Natural killer cell treated with Interleukin-12 subunit alpha and Interleukin-12 subunit beta and Interleukin-15 and Interleukin-18, amount 100 ng/mL, for 72 hours (primary cell): ENCODE measurements around the gene ATP9B. TPM values are rescaled to one million over a fixed set of nuclear protein-coding genes. Genes with fewer than 3 reads are reported as not detected.
A peak's percentile ranks its signal among the peaks of the same experiment; 100 is the strongest.
"Not testable (repeated sequence)": the region's sequence is repeated elsewhere in the genome, so short reads cannot be mapped to it uniquely, and the experiment has no call there.

ENCODE experiments used
- ATAC-seq, 2 donors: fragments of 150-1000 bp; cut with Tn5 transposase in 1 of 2; sonication (Bioruptor Pico), chemical (Tn5 transposase) in 1 of 2; 2 replicates each; pipeline ENCODE4 v1.10.0; 2021
- DNase-seq: peaks from one replicate; pipeline ENCODE4 v3.0.0; 2022; ENCODE audit warnings: low spot score
- H3K27ac Mint-ChIP-seq, 2 donors: 1 replicate in 1 of 2; 2 replicates in 1 of 2; pipeline ENCODE4 v1.8.0; 2022; ENCODE audit warnings: mixed read lengths in 2 of 2, mild to moderate bottlenecking in 1 of 2, moderate library complexity in 1 of 2
- H3K27me3 Mint-ChIP-seq, 2 donors: 1 replicate in 1 of 2; 2 replicates in 1 of 2; pipeline ENCODE4 v1.8.0; 2022; ENCODE audit warnings: mixed read lengths in 2 of 2
- H3K36me3 Mint-ChIP-seq: one replicate; pipeline ENCODE4 v1.8.0; 2022; ENCODE audit warnings: mixed read lengths
- H3K4me1 Mint-ChIP-seq, 2 donors: 1 replicate in 1 of 2; 2 replicates in 1 of 2; pipeline ENCODE4 v1.8.0; 2022; ENCODE audit warnings: low read depth in 2 of 2, mixed read lengths in 2 of 2, mild to moderate bottlenecking in 1 of 2
- H3K4me3 Mint-ChIP-seq: one replicate; pipeline ENCODE4 v1.8.0; 2022; ENCODE audit warnings: mixed read lengths
- H3K9me3 Mint-ChIP-seq: 2 replicates; pipeline ENCODE4 v1.8.0; 2022; ENCODE audit warnings: mixed read lengths
- total RNA-seq, 2 donors: library from RNA; stranded (reverse); gene quantifications; one replicate each; pipeline ENCODE4 v1.2.3, GENCODE V29; 2022

ATP9B gene
- total RNA-seq, 2 donors from 2014 or later = 36.8 to 59.6 TPM

- Mint-ChIP-seq H3K4me3 (no peak overlapping the region), H3K27ac (no peak overlapping the region), H3K27me3 (peaks cover 19 to 29% of the 10 kb centered on the region in 2 donors), H3K9me3 (no peaks in the 10 kb centered on the region), H3K36me3 (no peaks in the 10 kb centered on the region), H3K4me1 (no peaks in the 10 kb centered on the region)
- peak in 1 of 2 donors; percentile 32 for ATAC-seq
- DNase-seq = no peak
Measured at GRCh38 chr18:79056827-79057367, 12.3 kb upstream of the ATP9B start.

DNA sequence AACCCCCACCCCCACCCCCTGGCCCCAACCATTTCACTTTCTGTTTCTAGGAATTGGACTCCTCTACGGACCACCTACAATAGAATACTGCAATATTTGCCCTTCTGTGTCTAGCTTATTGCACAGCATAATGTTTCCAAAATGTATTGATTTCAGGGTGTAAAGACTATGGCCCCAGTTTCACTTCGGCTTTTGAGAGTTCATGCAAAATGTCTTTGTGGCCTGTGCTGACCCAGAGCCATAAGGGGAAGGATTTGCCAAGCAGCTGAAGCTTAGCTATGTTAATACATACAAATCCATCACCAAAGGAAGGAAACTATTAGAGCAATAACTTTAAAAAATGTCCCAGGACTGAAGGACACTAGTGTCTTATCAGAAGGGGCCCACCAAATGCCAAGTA, 11.2 kb upstream of the ATP9B start:
- H3K4me3 Mint-ChIP-seq = no peak overlapping the region
- peaks cover 9 to 25% of the 10 kb centered on the region in 2 donors for H3K27me3 Mint-ChIP-seq
- no peaks in the 10 kb centered on the region for H3K4me1 Mint-ChIP-seq
- DNase-seq (no peak), ATAC-seq (no peak)
- no peak overlapping the region for H3K27ac Mint-ChIP-seq
- H3K36me3 Mint-ChIP-seq = no peaks in the 10 kb centered on the region
- H3K9me3 Mint-ChIP-seq = no peaks in the 10 kb centered on the region

DNA sequence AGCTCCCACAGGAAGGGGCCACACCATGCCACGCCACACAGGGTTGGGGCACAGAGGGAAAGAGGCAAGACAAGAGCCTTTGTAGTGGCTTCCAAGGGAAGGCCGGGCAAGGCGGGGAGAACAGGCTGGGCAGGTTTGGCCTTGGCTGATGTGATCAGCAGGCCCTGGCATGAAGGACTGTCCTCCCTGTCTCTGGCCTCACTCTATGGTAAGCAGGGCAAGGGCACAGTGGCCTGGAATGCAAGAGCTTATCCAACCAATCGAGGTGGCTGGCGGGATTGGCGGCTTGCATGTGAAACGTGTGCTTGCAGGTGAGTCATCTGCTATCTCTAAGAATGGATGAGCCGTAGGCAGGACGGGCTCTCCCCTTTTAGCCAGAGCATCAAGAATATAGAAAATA, 6.4 kb upstream of the ATP9B start:
- no peak for DNase-seq
- no peak for ATAC-seq
- no peak overlapping the region for H3K4me3 Mint-ChIP-seq
- H3K27ac Mint-ChIP-seq = no peak overlapping the region
- peaks cover 21 to 23% of the 10 kb centered on the region in 2 donors for H3K27me3 Mint-ChIP-seq
- peaks cover 23% of the 10 kb centered on the region for H3K9me3 Mint-ChIP-seq
- H3K36me3 Mint-ChIP-seq = peaks cover 25% of the 10 kb centered on the region
- H3K4me1 Mint-ChIP-seq = peaks cover 23 to 24% of the 10 kb centered on the region in 2 donors

DNA sequence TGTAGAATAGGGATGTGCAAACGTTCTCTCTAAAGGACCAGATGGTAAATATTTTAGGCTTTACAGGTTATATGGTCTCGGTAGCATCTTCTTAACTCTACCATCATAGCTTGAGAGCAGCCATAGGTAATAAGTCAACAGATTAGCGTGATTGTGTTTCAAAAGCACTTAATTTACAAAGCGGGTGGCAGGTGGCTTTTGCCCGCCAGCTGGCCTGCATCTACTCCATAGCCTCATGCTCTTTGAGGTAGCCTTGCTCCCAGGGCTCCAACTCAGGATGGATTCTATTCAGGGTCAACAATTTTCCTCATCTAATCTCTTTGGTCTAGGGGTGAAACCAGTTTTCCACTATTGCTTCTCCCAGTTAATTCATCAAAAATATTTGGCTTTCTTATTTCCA, 5.0 kb upstream of the ATP9B start:
- Mint-ChIP-seq H3K27me3 (peaks cover 18 to 23% of the 10 kb centered on the region in 2 donors), H3K4me1 (peaks cover 26 to 31% of the 10 kb centered on the region in 2 donors), H3K9me3 (peaks cover 23% of the 10 kb centered on the region), H3K4me3 (no peak overlapping the region), H3K27ac (no peak overlapping the region), H3K36me3 (peaks cover 26% of the 10 kb centered on the region)
- no peak for DNase-seq
- no peak for ATAC-seq

GRCh38 chr18:79065802-79066201, 3.4 kb upstream of the ATP9B start:
- Mint-ChIP-seq H3K4me3 (peak overlapping the region; percentile 82), H3K27ac (peak overlapping the region in 1 of 2 donors; percentile 92), H3K27me3 (peaks cover 12 to 23% of the 10 kb centered on the region in 2 donors), H3K9me3 (peaks cover 23% of the 10 kb centered on the region), H3K4me1 (peaks cover 29 to 43% of the 10 kb centered on the region in 2 donors), H3K36me3 (peaks cover 26% of the 10 kb centered on the region)
- ATAC-seq (no peak), DNase-seq (no peak)

GRCh38 chr18:79067611-79068010, 1.6 kb upstream of the ATP9B start:
- H3K27ac Mint-ChIP-seq = peak overlapping the region; percentile 47 to 92
- DNase-seq = no peak
- peaks cover 23% of the 10 kb centered on the region for H3K9me3 Mint-ChIP-seq
- no peak for ATAC-seq
- H3K27me3 Mint-ChIP-seq = peaks cover 10 to 23% of the 10 kb centered on the region in 2 donors
- peak overlapping the region; percentile 82 for H3K4me3 Mint-ChIP-seq
- H3K4me1 Mint-ChIP-seq = peaks cover 38 to 53% of the 10 kb centered on the region in 2 donors
- peaks cover 31% of the 10 kb centered on the region for H3K36me3 Mint-ChIP-seq

DNA sequence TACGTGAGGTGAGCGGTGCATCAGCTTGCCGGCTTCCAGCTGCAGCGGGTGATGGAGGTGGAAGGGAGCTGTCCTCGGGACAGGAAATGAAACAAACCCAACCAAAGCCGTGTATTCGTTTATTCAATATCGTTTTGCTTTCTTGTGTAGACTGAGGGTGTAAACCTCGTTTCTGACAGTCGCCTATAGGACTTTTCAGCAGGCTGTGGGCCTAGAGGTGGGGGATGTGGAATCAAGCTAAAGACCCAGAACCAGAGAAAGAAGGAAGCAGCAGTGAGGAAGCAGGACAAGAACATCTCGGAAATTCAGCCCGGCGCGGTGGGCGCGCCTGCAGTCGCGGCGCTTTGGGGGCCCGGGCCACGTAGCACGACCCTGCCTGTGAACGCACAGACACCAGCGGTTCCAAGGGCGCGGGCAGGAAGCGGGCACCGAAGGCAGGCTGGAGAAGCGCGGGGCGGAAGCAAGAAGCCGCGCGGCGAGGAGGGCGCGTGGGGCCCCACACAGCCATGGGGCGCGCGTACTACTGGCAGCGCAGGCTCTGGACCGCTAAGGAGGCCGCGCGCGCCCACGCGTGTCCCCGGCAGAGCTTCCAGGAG, 755 bp upstream of the ATP9B start:
- peak in 1 of 2 donors; percentile 57 for ATAC-seq
- Mint-ChIP-seq H3K4me3 (peak overlapping the region; percentile 82), H3K36me3 (peaks cover 31% of the 10 kb centered on the region), H3K9me3 (peaks cover 23% of the 10 kb centered on the region), H3K27me3 (peaks cover 10 to 23% of the 10 kb centered on the region in 2 donors), H3K4me1 (peaks cover 38 to 53% of the 10 kb centered on the region in 2 donors), H3K27ac (peak overlapping the region; percentile 47 to 92)
- no peak for DNase-seq

GRCh38 chr18:79069717-79070151, 540 bp downstream of the ATP9B start:
- Mint-ChIP-seq H3K4me3 (peak overlapping the region; percentile 91), H3K27ac (peak overlapping the region; percentile 82 to 92), H3K9me3 (peaks cover 23% of the 10 kb centered on the region), H3K4me1 (peaks cover 44 to 62% of the 10 kb centered on the region in 2 donors), H3K36me3 (peaks cover 37% of the 10 kb centered on the region), H3K27me3 (peaks cover 8 to 23% of the 10 kb centered on the region in 2 donors)
- DNase-seq (no peak), ATAC-seq (no peak)

- peaks cover 8 to 22% of the 10 kb centered on the region in 2 donors for H3K27me3 Mint-ChIP-seq
- peaks cover 23% of the 10 kb centered on the region for H3K9me3 Mint-ChIP-seq
- peak overlapping the region; percentile 91 for H3K4me3 Mint-ChIP-seq
- H3K27ac Mint-ChIP-seq = peak overlapping the region; percentile 82 to 92
- DNase-seq (no peak), ATAC-seq (no peak)
- peaks cover 36% of the 10 kb centered on the region for H3K36me3 Mint-ChIP-seq
- H3K4me1 Mint-ChIP-seq = peaks cover 46 to 63% of the 10 kb centered on the region in 2 donors
Measured at GRCh38 chr18:79070486-79070885, 1.3 kb downstream of the ATP9B start.

DNA sequence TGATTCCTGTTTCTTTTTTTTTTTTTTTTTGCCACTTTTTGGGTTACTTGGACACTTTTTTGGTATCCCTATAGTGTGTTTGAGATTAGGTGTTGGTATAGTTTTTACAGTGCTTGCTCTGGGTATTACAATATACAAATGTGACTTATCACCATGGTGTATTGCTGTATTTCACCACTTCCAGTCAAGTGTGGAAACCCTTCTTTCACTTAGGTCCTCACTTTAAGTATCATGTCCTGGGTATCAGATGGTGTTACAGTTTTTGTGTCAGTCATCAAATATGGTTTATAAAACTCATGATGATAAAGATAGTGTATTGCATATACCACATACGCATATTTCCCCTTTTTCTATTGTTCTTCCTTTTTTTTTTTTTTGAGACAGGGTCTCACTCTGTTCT, 1.8 kb downstream of the ATP9B start:
- DNase-seq = no peak
- Mint-ChIP-seq H3K9me3 (peaks cover 17% of the 10 kb centered on the region), H3K4me3 (peak overlapping the region; percentile 91), H3K27me3 (peaks cover 2 to 16% of the 10 kb centered on the region in 2 donors), H3K4me1 (peaks cover 44 to 57% of the 10 kb centered on the region in 2 donors), H3K27ac (peak overlapping the region; percentile 82 to 92), H3K36me3 (peaks cover 30% of the 10 kb centered on the region)
- ATAC-seq = no peak

GRCh38 chr18:79071503-79072210, 2.5 kb downstream of the ATP9B start:
- peak overlapping the region; percentile 22 to 38 for H3K27ac Mint-ChIP-seq
- peaks cover 24% of the 10 kb centered on the region for H3K36me3 Mint-ChIP-seq
- H3K27me3 Mint-ChIP-seq = peaks cover 2 to 10% of the 10 kb centered on the region in 2 donors
- ATAC-seq = no peak
- H3K9me3 Mint-ChIP-seq = peaks cover 11% of the 10 kb centered on the region
- peak overlapping the region; percentile 91 for H3K4me3 Mint-ChIP-seq
- no peak for DNase-seq
- peaks cover 43 to 57% of the 10 kb centered on the region in 2 donors for H3K4me1 Mint-ChIP-seq

- H3K27me3 Mint-ChIP-seq, H3K9me3 Mint-ChIP-seq, H3K27ac Mint-ChIP-seq, DNase-seq, ATAC-seq, H3K4me3 Mint-ChIP-seq: not testable (repeated sequence)
- Mint-ChIP-seq H3K36me3 (peaks cover 14% of the 10 kb centered on the region), H3K4me1 (peaks cover 41 to 55% of the 10 kb centered on the region in 2 donors)
Measured at GRCh38 chr18:79072655-79073054, 3.5 kb downstream of the ATP9B start.

DNA sequence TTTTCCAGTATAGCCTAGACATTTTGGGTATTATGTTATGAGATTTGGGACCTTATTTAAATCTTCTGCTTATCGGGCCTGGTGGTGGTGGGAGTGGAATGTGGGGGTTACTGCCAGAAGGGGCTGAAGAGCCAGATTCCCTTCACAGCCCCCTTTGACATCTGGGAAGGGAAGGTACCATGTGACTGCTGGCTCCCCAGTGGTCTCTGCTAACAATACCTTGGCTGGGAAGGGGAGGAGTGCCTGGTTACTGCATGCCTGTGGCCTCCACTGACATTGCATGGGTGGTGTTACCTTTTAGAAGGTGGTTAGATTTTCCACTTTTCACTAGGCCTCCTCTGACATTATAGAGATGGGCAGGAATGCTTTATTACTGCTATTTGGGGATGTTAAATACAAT, 8.0 kb downstream of the ATP9B start:
- peaks cover 40 to 49% of the 10 kb centered on the region in 2 donors for H3K4me1 Mint-ChIP-seq
- peaks cover 4% of the 10 kb centered on the region for H3K9me3 Mint-ChIP-seq
- H3K36me3 Mint-ChIP-seq = peaks cover 31% of the 10 kb centered on the region
- no peak overlapping the region for H3K4me3 Mint-ChIP-seq
- no peak for ATAC-seq
- DNase-seq = no peak
- peak overlapping the region in 1 of 2 donors; percentile 53 for H3K27ac Mint-ChIP-seq
- no peaks in the 10 kb centered on the region for H3K27me3 Mint-ChIP-seq

GRCh38 chr18:79078791-79079190, 9.6 kb downstream of the ATP9B start:
- H3K27me3 Mint-ChIP-seq, H3K27ac Mint-ChIP-seq, H3K4me3 Mint-ChIP-seq, ATAC-seq, H3K9me3 Mint-ChIP-seq, DNase-seq: not testable (repeated sequence)
- Mint-ChIP-seq H3K4me1 (peaks cover 40 to 51% of the 10 kb centered on the region in 2 donors), H3K36me3 (peaks cover 31% of the 10 kb centered on the region)
